ENCODE results near the gene KRT86. TPM values are rescaled to one million over a fixed set of nuclear protein-coding genes. Genes with fewer than 3 reads are reported as not detected.
"Not testable (repeated sequence)": the region's sequence is repeated elsewhere in the genome, so short reads cannot be mapped to it uniquely, and the experiment has no call there.

KRT86 gene
- total and polyA plus RNA-seq, 2 experiments from 2014 or later, result 0.11 to 0.16 TPM

- Histone ChIP-seq H4K20me1 (ENCODE audit: insufficient read depth) (no peaks in the 10 kb centered on the region), H3K36me3 (ENCODE audit: low read depth) (no peaks in the 10 kb centered on the region), H2AFZ (no peak overlapping the region), H3K4me3 (no peak overlapping the region), H3K9ac (no peak overlapping the region), H3K27me3 (replicated peaks; ENCODE audit: insufficient read depth) (no peaks in the 10 kb centered on the region), H3K9me2 (ENCODE audit: insufficient read depth) (no peaks in the 10 kb centered on the region), H3K79me2 (ENCODE audit: insufficient read depth) (no peaks in the 10 kb centered on the region), H3K4me2 (ENCODE audit: unreplicated experiment) (no peak overlapping the region), H3K9me3 (ENCODE audit: low read depth) (no peaks in the 10 kb centered on the region), H3K27ac (no peak overlapping the region), H3F3A (ENCODE audit: insufficient read depth) (no peaks in the 10 kb centered on the region), H3K4me1 (ENCODE audit: insufficient read depth) (peaks cover 15% of the 10 kb centered on the region)
- no peak for DNase-seq
- no peak for TF ChIP-seq EZH2 (IDR thresholded peaks at IDR 0.05; ENCODE audit: insufficient read depth, poor library complexity, severe bottlenecking)
- TF ChIP-seq EZH2phosphoT487 (IDR thresholded peaks at IDR 0.05; ENCODE audit: insufficient read depth, low read depth), result no peak
- 97 to 100% methylated on average over 3 of the region's 3 CpGs for whole genome bisulfite sequencing, 2 experiments (ENCODE audit: low coverage in 1 of 2, low lambda C conversion rate in 2 of 2, missing lambda C conversion rate in 2 of 2)
- in situ Hi-C loops (cut with MboI), result no loop called here
Measured at GRCh38 chr12:52236386-52237050, 37.9 kb upstream of the KRT86 start.

GRCh38 chr12:52238207-52238840 lies 36.1 kb upstream of the KRT86 start:
- peaks cover 11% of the 10 kb centered on the region for H3K4me1 ChIP-seq (ENCODE audit: insufficient read depth)
- in situ Hi-C loops (cut with MboI), result no loop called here
- no peaks in the 10 kb centered on the region for H3K36me3 ChIP-seq (ENCODE audit: low read depth)
- no peaks in the 10 kb centered on the region for H4K20me1 ChIP-seq (ENCODE audit: insufficient read depth)
- H3K4me3 ChIP-seq, result no peak overlapping the region
- TF ChIP-seq EZH2 (IDR thresholded peaks at IDR 0.05; ENCODE audit: insufficient read depth, poor library complexity, severe bottlenecking), result no peak
- TF ChIP-seq EZH2phosphoT487 (IDR thresholded peaks at IDR 0.05; ENCODE audit: insufficient read depth, low read depth), result no peak
- H3K27ac ChIP-seq, result no peak overlapping the region
- H3K9ac ChIP-seq, result no peak overlapping the region
- H3K79me2 ChIP-seq (ENCODE audit: insufficient read depth), result no peaks in the 10 kb centered on the region
- DNase-seq, result no peak
- no peaks in the 10 kb centered on the region for H3K9me2 ChIP-seq (ENCODE audit: insufficient read depth)
- H2AFZ ChIP-seq, result no peak overlapping the region
- H3K9me3 ChIP-seq (ENCODE audit: low read depth), result no peaks in the 10 kb centered on the region
- no peak overlapping the region for H3K4me2 ChIP-seq (ENCODE audit: unreplicated experiment)
- H3F3A ChIP-seq (ENCODE audit: insufficient read depth), result no peaks in the 10 kb centered on the region
- H3K27me3 ChIP-seq (replicated peaks; ENCODE audit: insufficient read depth), result no peaks in the 10 kb centered on the region
- WGBS, 2 experiments (ENCODE audit: low coverage in 1 of 2, low lambda C conversion rate in 2 of 2, missing lambda C conversion rate in 2 of 2), result 89 to 94% methylated on average over 4 of the region's 4 CpGs

GRCh38 chr12:52238916-52239646 lies 35.4 kb upstream of the KRT86 start:
- TF ChIP-seq EZH2 (IDR thresholded peaks at IDR 0.05; ENCODE audit: insufficient read depth, poor library complexity, severe bottlenecking) (no peak), EZH2phosphoT487 (IDR thresholded peaks at IDR 0.05; ENCODE audit: insufficient read depth, low read depth) (no peak)
- in situ Hi-C loops (cut with MboI), result no loop called here
- Histone ChIP-seq H3K4me3 (no peak overlapping the region), H3K36me3 (ENCODE audit: low read depth) (no peaks in the 10 kb centered on the region), H3K79me2 (ENCODE audit: insufficient read depth) (no peaks in the 10 kb centered on the region), H3K4me2 (ENCODE audit: unreplicated experiment) (no peak overlapping the region), H3K9me3 (ENCODE audit: low read depth) (no peaks in the 10 kb centered on the region), H3F3A (ENCODE audit: insufficient read depth) (no peaks in the 10 kb centered on the region), H2AFZ (no peak overlapping the region), H3K4me1 (ENCODE audit: insufficient read depth) (peaks cover 18% of the 10 kb centered on the region), H3K9ac (no peak overlapping the region), H3K27ac (no peak overlapping the region), H3K9me2 (ENCODE audit: insufficient read depth) (no peaks in the 10 kb centered on the region), H3K27me3 (replicated peaks; ENCODE audit: insufficient read depth) (no peaks in the 10 kb centered on the region), H4K20me1 (ENCODE audit: insufficient read depth) (no peaks in the 10 kb centered on the region)
- no peak for DNase-seq
- WGBS, 2 experiments (ENCODE audit: low coverage in 1 of 2, low lambda C conversion rate in 2 of 2, missing lambda C conversion rate in 2 of 2), result 96% methylated on average over 7 of the region's 7 CpGs

DNA sequence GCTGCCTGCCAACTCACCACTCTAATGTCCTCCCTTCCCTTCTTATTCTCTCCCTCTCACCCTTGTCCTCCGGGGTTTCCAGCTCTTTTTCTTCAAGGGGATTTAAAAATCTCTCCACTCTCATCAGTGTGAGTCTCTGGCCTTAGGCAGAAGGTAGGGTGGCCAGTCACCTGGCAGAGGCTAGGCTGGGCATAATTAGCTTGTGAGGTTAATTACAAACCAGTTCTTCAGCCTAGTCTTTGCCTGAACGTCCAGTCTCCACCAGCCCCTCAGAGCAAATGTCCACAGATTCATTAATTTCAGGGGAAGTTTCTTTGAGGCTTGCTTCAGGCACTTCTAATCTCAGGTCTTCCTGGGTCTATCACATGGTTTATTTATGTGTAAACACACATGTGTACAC lies 34.7 kb upstream of the KRT86 start:
- Histone ChIP-seq H3K4me2 (ENCODE audit: unreplicated experiment) (no peak overlapping the region), H3K27ac (no peak overlapping the region), H3K9me3 (ENCODE audit: low read depth) (no peaks in the 10 kb centered on the region), H3K9ac (no peak overlapping the region), H3K79me2 (ENCODE audit: insufficient read depth) (no peaks in the 10 kb centered on the region), H3K27me3 (replicated peaks; ENCODE audit: insufficient read depth) (no peaks in the 10 kb centered on the region), H3F3A (ENCODE audit: insufficient read depth) (no peaks in the 10 kb centered on the region), H3K4me1 (ENCODE audit: insufficient read depth) (peaks cover 23% of the 10 kb centered on the region), H4K20me1 (ENCODE audit: insufficient read depth) (no peaks in the 10 kb centered on the region), H2AFZ (no peak overlapping the region), H3K4me3 (no peak overlapping the region), H3K36me3 (ENCODE audit: low read depth) (no peaks in the 10 kb centered on the region), H3K9me2 (ENCODE audit: insufficient read depth) (no peaks in the 10 kb centered on the region)
- DNase-seq, result no peak
- 86 to 88% methylated on average over 2 of the region's 2 CpGs for WGBS, 2 experiments (ENCODE audit: low coverage in 1 of 2, low lambda C conversion rate in 2 of 2, missing lambda C conversion rate in 2 of 2)
- in situ Hi-C loops (cut with MboI), result no loop called here
- TF ChIP-seq EZH2phosphoT487 (IDR thresholded peaks at IDR 0.05; ENCODE audit: insufficient read depth, low read depth) (no peak), EZH2 (IDR thresholded peaks at IDR 0.05; ENCODE audit: insufficient read depth, poor library complexity, severe bottlenecking) (no peak)

GRCh38 chr12:52240247-52240646 lies 34.2 kb upstream of the KRT86 start:
- H3K4me3 ChIP-seq; H3K27ac ChIP-seq; H4K20me1 ChIP-seq (ENCODE audit: insufficient read depth); H3K4me2 ChIP-seq (ENCODE audit: unreplicated experiment); H3K9ac ChIP-seq; H3F3A ChIP-seq (ENCODE audit: insufficient read depth); H2AFZ ChIP-seq; DNase-seq; H3K27me3 ChIP-seq (replicated peaks; ENCODE audit: insufficient read depth); H3K9me3 ChIP-seq (ENCODE audit: low read depth); H3K36me3 ChIP-seq (ENCODE audit: low read depth); in situ Hi-C loops (cut with MboI); H3K79me2 ChIP-seq (ENCODE audit: insufficient read depth); H3K9me2 ChIP-seq (ENCODE audit: insufficient read depth): not testable (repeated sequence)
- H3K4me1 ChIP-seq (ENCODE audit: insufficient read depth), result peaks cover 21% of the 10 kb centered on the region
- 95% methylated on average over 6 of the region's 6 CpGs for WGBS, 2 experiments (ENCODE audit: low coverage in 1 of 2, low lambda C conversion rate in 2 of 2, missing lambda C conversion rate in 2 of 2)
